H1 (cell line): ENCODE data around the gene AIG1. TPM values are rescaled to one million over a fixed set of nuclear protein-coding genes. Genes with fewer than 3 reads are reported as not detected.

Experiments used
- CTCF ChIA-PET: fragments of 300-600 bp; sonication (Branson Sonifier 250); formaldehyde crosslinking; loops from one replicate; lab custom pipeline; 2021; ENCODE audit not compliant: partially characterized antibody; lab: Charles Lee
- POLR2A ChIA-PET: fragments of 300-600 bp; sonication (Branson Sonifier 250); formaldehyde crosslinking; loops from one replicate; lab custom pipeline; 2021; ENCODE audit warnings: inconsistent platforms; ENCODE audit not compliant: partially characterized antibody; lab: Charles Lee
- DNase-seq, 2 experiments: peaks; one replicate each; pipeline versions ENCODE4 v3.0.0 to v3.0.0-alpha.2; 2010 to 2022; ENCODE audit warnings: low spot score in 2 of 2, low read depth in 1 of 2, mixed read lengths in 1 of 2
- FAIRE-seq: peaks from 2 replicates; lab custom pipeline; 2011; peaks lifted over from hg19 to GRCh38; lab: Jason Lieb, UNC
- H2AFZ ChIP-seq: 2 replicates; pipeline ENCODE4 v1.8.1; 2012; ENCODE audit warnings: low read length, inconsistent platforms
- H2AK5ac ChIP-seq: 2 replicates; pipeline ENCODE4 v1.6.1; 2013; ENCODE audit warnings: low read depth, low read length
- H2BK120ac ChIP-seq: replicated peaks from 2 replicates; pipeline ENCODE3; 2013; ENCODE audit warnings: low read depth, low read length, inconsistent platforms
- H2BK12ac ChIP-seq: 2 replicates; pipeline ENCODE4 v1.6.1; 2013; ENCODE audit warnings: low read depth, low read length
- H2BK15ac ChIP-seq: 2 replicates; pipeline ENCODE4 v1.6.1; 2013; ENCODE audit warnings: low read length
- H2BK20ac ChIP-seq: 2 replicates; pipeline ENCODE4 v1.6.1; 2013; ENCODE audit warnings: low read length
- H2BK5ac ChIP-seq: 2 replicates; pipeline ENCODE4 v1.6.1; 2013; ENCODE audit warnings: low read depth, low read length
- H3K14ac ChIP-seq: 2 replicates; pipeline ENCODE4 v1.6.1; 2013; ENCODE audit warnings: inconsistent platforms; ENCODE audit not compliant: insufficient read length
- H3K18ac ChIP-seq: 2 replicates; pipeline ENCODE4 v1.6.1; 2013; ENCODE audit warnings: low read length; ENCODE audit errors: extremely low read depth
- H3K23ac ChIP-seq: 2 replicates; pipeline ENCODE4 v1.6.1; 2013; ENCODE audit warnings: inconsistent platforms; ENCODE audit not compliant: insufficient read length
- H3K23me2 ChIP-seq: 2 replicates; pipeline ENCODE4 v1.6.1; 2013; ENCODE audit warnings: low read depth, low read length
- H3K27ac ChIP-seq: 2 replicates; pipeline ENCODE4 v1.6.1; 2011; ENCODE audit warnings: low read depth, low read length, inconsistent platforms
- H3K27me3 ChIP-seq, 4 experiments: replicated peaks in 1 of 4; 1 replicate in 1 of 4; 2 replicates in 3 of 4; pipeline versions ENCODE4 v1.6.1 to v1.8.1; 2011 to 2013; ENCODE audit warnings: low read length in 3 of 4, mild to moderate bottlenecking in 3 of 4, inconsistent platforms in 2 of 4, mixed read lengths in 2 of 4, moderate library complexity in 1 of 4; ENCODE audit not compliant: control insufficient read depth in 3 of 4, insufficient read depth in 3 of 4; ENCODE audit errors: extremely low read depth in 1 of 4
- H3K36me3 ChIP-seq, 4 experiments: 2 replicates each; pipeline versions ENCODE4 v1.6.1 to v1.8.1; 2011 to 2013; ENCODE audit warnings: mild to moderate bottlenecking in 4 of 4, low read length in 3 of 4, moderate library complexity in 2 of 4, control low read depth in 1 of 4, inconsistent platforms in 1 of 4; ENCODE audit not compliant: insufficient read depth in 4 of 4, control insufficient read depth in 2 of 4
- H3K4ac ChIP-seq: replicated peaks from 2 replicates; pipeline ENCODE3; 2013; ENCODE audit warnings: low read length, low read depth, mixed read lengths, inconsistent platforms; ENCODE audit not compliant: insufficient read length
- H3K4me1 ChIP-seq, 4 experiments: replicated peaks in 1 of 4; 1 replicate in 1 of 4; 2 replicates in 3 of 4; pipeline versions ENCODE4 v1.6.1 to v1.8.1; 2011 to 2013; ENCODE audit warnings: low read length in 3 of 4, inconsistent platforms in 2 of 4, mixed read lengths in 1 of 4; ENCODE audit not compliant: insufficient read depth in 4 of 4, control insufficient read depth in 3 of 4
- H3K4me2 ChIP-seq, 2 experiments: 2 replicates each; pipeline versions ENCODE4 v1.6.1 to v1.8.1; 2011 to 2013; ENCODE audit warnings: low read depth in 2 of 2, low read length in 2 of 2, control low read depth in 1 of 2, inconsistent platforms in 1 of 2, mild to moderate bottlenecking in 1 of 2; ENCODE audit not compliant: insufficient read depth in 1 of 2
- H3K4me3 ChIP-seq, 4 experiments: fragments of 200-600, 300-600 bp in 1 of 4; sonication (generic), shearing (Covaris generic), sonication (Bioruptor Twin) in 1 of 4; 2 replicates each; pipeline versions ENCODE4 v1.5.1 to v1.8.1; 2011 to 2016; ENCODE audit warnings: low read length in 4 of 4, low read depth in 3 of 4, control low read depth in 2 of 4, inconsistent platforms in 2 of 4, mild to moderate bottlenecking in 2 of 4, mixed read lengths in 1 of 4, moderate library complexity in 1 of 4; ENCODE audit not compliant: insufficient read depth in 2 of 4; ENCODE audit errors: extremely low read depth in 1 of 4
- H3K56ac ChIP-seq: replicated peaks from 2 replicates; pipeline ENCODE3; 2013; ENCODE audit warnings: low read depth, mild to moderate bottlenecking, mixed read lengths, low read length, inconsistent platforms; ENCODE audit not compliant: insufficient read length
- H3K79me1 ChIP-seq: 2 replicates; pipeline ENCODE4 v1.6.1; 2013; ENCODE audit warnings: low read depth, low read length, control low read depth
- H3K79me2 ChIP-seq, 2 experiments: 2 replicates each; pipeline versions ENCODE4 v1.6.1 to v1.8.1; 2012 to 2013; ENCODE audit warnings: low read length in 2 of 2, mild to moderate bottlenecking in 2 of 2, inconsistent platforms in 1 of 2; ENCODE audit not compliant: insufficient read depth in 2 of 2, control insufficient read depth in 1 of 2
- H3K9ac ChIP-seq, 4 experiments: replicated peaks in 1 of 4; 1 replicate in 1 of 4; 2 replicates in 3 of 4; pipeline versions ENCODE4 v1.6.1 to v1.8.1; 2011 to 2013; ENCODE audit warnings: low read depth in 3 of 4, low read length in 3 of 4, control low read depth in 2 of 4, mild to moderate bottlenecking in 2 of 4, moderate library complexity in 2 of 4, inconsistent platforms in 1 of 4; ENCODE audit errors: extremely low read depth in 1 of 4
- H3K9me3 ChIP-seq, 2 experiments: 2 replicates each; pipeline versions ENCODE4 v1.6.1 to v1.8.1; 2012 to 2013; ENCODE audit warnings: mild to moderate bottlenecking in 2 of 2, moderate library complexity in 2 of 2, control low read depth in 1 of 2, inconsistent platforms in 1 of 2, low read depth in 1 of 2, low read length in 1 of 2, mixed read lengths in 1 of 2; ENCODE audit not compliant: insufficient read depth in 2 of 2
- H4K20me1 ChIP-seq, 2 experiments: replicated peaks in 1 of 2; 2 replicates each; pipeline versions ENCODE3 to v1.8.1; 2011 to 2013; ENCODE audit warnings: inconsistent platforms in 2 of 2, low read length in 2 of 2, mild to moderate bottlenecking in 1 of 2; ENCODE audit not compliant: insufficient read depth in 2 of 2, control insufficient read depth in 1 of 2
- H4K5ac ChIP-seq: 2 replicates; pipeline ENCODE4 v1.6.1; 2013; ENCODE audit warnings: low read length, low read depth, mixed read lengths, inconsistent platforms; ENCODE audit not compliant: insufficient read length
- H4K8ac ChIP-seq: 2 replicates; pipeline ENCODE4 v1.8.0; 2013; ENCODE audit warnings: mild to moderate bottlenecking, moderate library complexity, low read length, inconsistent platforms; ENCODE audit not compliant: insufficient read depth; ENCODE audit errors: extremely low read depth
- H4K91ac ChIP-seq: replicated peaks from 2 replicates; pipeline ENCODE3; 2013; ENCODE audit warnings: low read length, mixed read lengths, inconsistent platforms; ENCODE audit not compliant: insufficient read length
- CBX5 ChIP-seq: fragments of 300-800, 300-1000 bp; sonication (generic); IDR thresholded peaks from 2 replicates; pipeline ENCODE4 v1.7.1; 2016; ENCODE audit warnings: antibody characterized with exemption, low read length, low read depth
- CTBP2 ChIP-seq: IDR thresholded peaks from 2 replicates; pipeline ENCODE4 v1.7.0; 2011; ENCODE audit warnings: borderline replicate concordance, mild to moderate bottlenecking, moderate library complexity, mixed read lengths, low read length; ENCODE audit not compliant: insufficient read depth, insufficient read length
- FOSL1 ChIP-seq: IDR thresholded peaks from 2 replicates; pipeline ENCODE4 v1.6.1; 2011; ENCODE audit warnings: mild to moderate bottlenecking, low read depth, low read length, moderate library complexity; ENCODE audit not compliant: insufficient read depth
- HDAC2 ChIP-seq, 2 experiments: fragments of 300-600 bp in 1 of 2; sonication (generic) in 1 of 2; IDR thresholded peaks; 2 replicates each; pipeline ENCODE4 v1.6.1; 2011 to 2012; ENCODE audit warnings: low read depth in 2 of 2, low read length in 2 of 2, mild to moderate bottlenecking in 2 of 2, moderate library complexity in 2 of 2, borderline replicate concordance in 1 of 2, inconsistent platforms in 1 of 2
- NRF1 ChIP-seq: IDR thresholded peaks from 2 replicates; pipeline ENCODE4 v1.6.1; 2011; ENCODE audit warnings: mild to moderate bottlenecking, low read depth, low read length, improper control_type of control experiment
- SAP30 ChIP-seq: fragments of 300-600 bp; sonication (generic); IDR thresholded peaks from 2 replicates; pipeline ENCODE4 v1.7.1; 2012; ENCODE audit warnings: low read length, moderate library complexity, mild to moderate bottlenecking, inconsistent platforms; ENCODE audit not compliant: insufficient read depth, insufficient replicate concordance
- SIN3A ChIP-seq, 2 experiments: IDR thresholded peaks in 1 of 2; conservative IDR thresholded peaks in 1 of 2; 2 replicates each; pipeline ENCODE4 v1.6.1; 2011 to 2012; ENCODE audit warnings: low read length in 2 of 2, improper control_type of control experiment in 1 of 2, low read depth in 1 of 2, mild to moderate bottlenecking in 1 of 2
- TCF12 ChIP-seq: IDR thresholded peaks from 2 replicates; pipeline ENCODE4 v1.6.1; 2011; ENCODE audit warnings: low read depth, mild to moderate bottlenecking, low read length
- ZNF274 ChIP-seq: IDR thresholded peaks from 2 replicates; pipeline ENCODE4 v1.7.0; 2012; ENCODE audit warnings: low read length, borderline replicate concordance; ENCODE audit errors: extremely low read depth
- WGBS, 2 experiments: shearing (Covaris generic) in 1 of 2; methylation state at CpG; one replicate each; pipeline versions ENCODE4 v1.1.6 to v1.1.7; 2013 to 2015; ENCODE audit warnings: low lambda C conversion rate in 2 of 2, mixed read lengths in 2 of 2, inconsistent platforms in 1 of 2, low coverage in 1 of 2, missing lambda C conversion rate in 1 of 2; ENCODE audit not compliant: insufficient replicate concordance in 2 of 2, insufficient coverage in 1 of 2, insufficient read length in 1 of 2; ENCODE audit errors: extremely low coverage in 1 of 2, missing lambda C conversion rate in 1 of 2; 5-methylcytosine and 5-hydroxymethylcytosine counted together
- polyA plus RNA-seq, 7 experiments: library from polyadenylated mRNA; depleted of rRNA in 3 of 7; stranded (reverse) in 5 of 7; unstranded in 2 of 7; fragments of >200 nt in 5 of 7; fragments of 200-250 nt in 2 of 7; gene quantifications; 1 replicate in 5 of 7; 2 replicates in 1 of 7; 4 replicates in 1 of 7; pipeline versions ENCODE4 v1.2.1 to v1.2.3, GENCODE V29; 2011 to 2013; ENCODE audit warnings: missing spikeins in 2 of 7, mixed read lengths in 2 of 7
- total RNA-seq: library from RNA; stranded (reverse); fragmentation: NEBNext Ultra II Directional; extraction: Animal tissue kit (Norgen Biotek cat#: 25700); gene quantifications from 2 replicates; pipeline ENCODE4 v1.2.1, GENCODE V29; 2021
- TF ChIP-seq, protein P1 (sequence below), 3 experiments: IDR thresholded peaks; 1 replicate in 2 of 3; 2 replicates in 1 of 3; pipeline versions ENCODE4 v1.5.1 to v1.6.1; 2011; ENCODE audit warnings: low read length in 3 of 3, mild to moderate bottlenecking in 3 of 3, inconsistent platforms in 2 of 3, low read depth in 1 of 3, moderate library complexity in 1 of 3; ENCODE audit not compliant: insufficient read depth in 1 of 3; ENCODE audit errors: control extremely low read depth in 1 of 3

AIG1 gene
- total and polyA plus RNA-seq, 2 of the 8 experiments (the other 6 are each of a cell fraction or from before 2014, with no cell fraction given): 56.6 to 58.4 TPM

DNA sequence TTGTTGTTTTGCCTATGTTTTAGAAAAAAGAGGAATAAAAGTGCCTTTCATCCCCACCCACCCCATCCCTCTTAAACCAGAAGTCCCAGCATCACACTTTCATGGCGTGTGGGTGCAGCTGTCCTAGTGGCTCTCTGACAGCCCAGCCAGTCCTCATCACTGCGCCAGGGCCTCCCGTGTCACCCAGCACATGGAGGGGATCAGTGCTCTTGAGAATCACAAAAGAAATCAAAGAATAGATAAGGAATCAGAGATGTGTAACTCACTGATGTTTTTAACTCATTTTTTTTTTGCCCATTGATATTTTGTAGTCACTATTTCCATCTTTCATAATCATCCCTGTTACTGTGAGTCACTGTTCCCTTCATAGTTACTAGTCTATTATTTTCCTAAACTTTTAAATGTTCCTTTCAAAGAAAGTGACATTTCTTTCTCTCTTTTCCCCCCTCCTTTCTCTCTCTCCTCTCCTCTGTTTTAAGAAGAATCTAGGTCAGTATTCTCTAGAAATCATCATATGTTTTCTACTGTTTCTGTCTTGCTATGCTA, 78.6 kb downstream of the AIG1 start:
- H3K18ac ChIP-seq: no peak overlapping the region
- H3K4me3 ChIP-seq: no peak overlapping the region
- no peak overlapping the region for H3K23ac ChIP-seq
- no peak overlapping the region for H4K5ac ChIP-seq
- no peak overlapping the region for H3K4me2 ChIP-seq
- H3K27me3 ChIP-seq: no peaks in the 10 kb centered on the region
- H2AFZ ChIP-seq: no peak overlapping the region
- no peaks in the 10 kb centered on the region for H3K4me1 ChIP-seq
- DNase-seq (no peak), FAIRE-seq (no peak)
- no peak overlapping the region for H3K56ac ChIP-seq
- H3K9me3 ChIP-seq: no peaks in the 10 kb centered on the region
- H4K20me1 ChIP-seq: peaks cover 0 to 3% of the 10 kb centered on the region in 2 experiments
- H3K14ac ChIP-seq: no peak overlapping the region
- POLR2A ChIA-PET: no interaction called here
- 96% methylated on average over 3 of the region's 3 CpGs; no CpG with 5 or more reads in 1 of the 2 experiments for WGBS, 2 experiments
- peaks cover 0 to 11% (median 0%) of the 10 kb centered on the region in 4 experiments; a peak in 4 of 8 replicates for H3K36me3 ChIP-seq
- CTCF ChIA-PET: no interaction called here
- H3K27ac ChIP-seq: no peak overlapping the region
- H4K8ac ChIP-seq: no peak overlapping the region
- no peaks in the 10 kb centered on the region for H3K23me2 ChIP-seq
- H3K79me2 ChIP-seq: no peaks in the 10 kb centered on the region
- H2BK20ac ChIP-seq: no peak overlapping the region
- no peak overlapping the region for H2BK15ac ChIP-seq
- no peak overlapping the region for H2BK5ac ChIP-seq
- no peaks in the 10 kb centered on the region for H3K79me1 ChIP-seq
- H3K9ac ChIP-seq: no peak overlapping the region
- no peak overlapping the region for H4K91ac ChIP-seq
- no peak overlapping the region for H2BK12ac ChIP-seq
- H2BK120ac ChIP-seq: no peak overlapping the region
- no peak overlapping the region for H2AK5ac ChIP-seq
- H3K4ac ChIP-seq: no peak overlapping the region
- TF ChIP-seq ZNF274: no peak
- no peak for TF ChIP-seq HDAC2 (IDR thresholded peaks at IDR 0.05; ENCODE audit: borderline replicate concordance in 1 of 2, low read depth in 2 of 2, low read length in 2 of 2)
- TF ChIP-seq NRF1: no peak
- TF ChIP-seq SIN3A (conservative IDR thresholded peaks at IDR 0.05 in 1 of 2, IDR thresholded peaks at IDR 0.05 in 1 of 2; ENCODE audit: low read depth in 1 of 2, low read length in 2 of 2): no peak
- TF ChIP-seq FOSL1: no peak
- TF ChIP-seq, protein P1, sequence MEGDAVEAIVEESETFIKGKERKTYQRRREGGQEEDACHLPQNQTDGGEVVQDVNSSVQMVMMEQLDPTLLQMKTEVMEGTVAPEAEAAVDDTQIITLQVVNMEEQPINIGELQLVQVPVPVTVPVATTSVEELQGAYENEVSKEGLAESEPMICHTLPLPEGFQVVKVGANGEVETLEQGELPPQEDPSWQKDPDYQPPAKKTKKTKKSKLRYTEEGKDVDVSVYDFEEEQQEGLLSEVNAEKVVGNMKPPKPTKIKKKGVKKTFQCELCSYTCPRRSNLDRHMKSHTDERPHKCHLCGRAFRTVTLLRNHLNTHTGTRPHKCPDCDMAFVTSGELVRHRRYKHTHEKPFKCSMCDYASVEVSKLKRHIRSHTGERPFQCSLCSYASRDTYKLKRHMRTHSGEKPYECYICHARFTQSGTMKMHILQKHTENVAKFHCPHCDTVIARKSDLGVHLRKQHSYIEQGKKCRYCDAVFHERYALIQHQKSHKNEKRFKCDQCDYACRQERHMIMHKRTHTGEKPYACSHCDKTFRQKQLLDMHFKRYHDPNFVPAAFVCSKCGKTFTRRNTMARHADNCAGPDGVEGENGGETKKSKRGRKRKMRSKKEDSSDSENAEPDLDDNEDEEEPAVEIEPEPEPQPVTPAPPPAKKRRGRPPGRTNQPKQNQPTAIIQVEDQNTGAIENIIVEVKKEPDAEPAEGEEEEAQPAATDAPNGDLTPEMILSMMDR (IDR thresholded peaks at IDR 0.05; ENCODE audit: control extremely low read depth in 1 of 3, insufficient read depth in 1 of 3, low read depth in 1 of 3, low read length in 3 of 3): no peak
- TF ChIP-seq SAP30: no peak
- no peak for TF ChIP-seq TCF12
- TF ChIP-seq CTBP2: no peak
- no peak for TF ChIP-seq CBX5
